Neural cell (in vitro differentiated cells): ENCODE results near the gene APH1B. TPM values are rescaled to one million over a fixed set of nuclear protein-coding genes. Genes with fewer than 3 reads are reported as not detected.

ENCODE experiments used
- H2AFZ ChIP-seq: fragments of 200-600, 300-800 bp; sonication (generic), shearing (Covaris generic); 2 replicates; pipeline ENCODE4 v1.6.0; 2014; ENCODE audit warnings: low read depth, mild to moderate bottlenecking, antibody characterized with exemption, low read length, moderate library complexity
- H3F3A ChIP-seq: fragments of 200-600 bp; shearing (Covaris generic); 2 replicates; pipeline ENCODE4 v1.6.1; 2016; ENCODE audit warnings: mild to moderate bottlenecking, moderate library complexity, mixed read lengths, antibody characterized with exemption, low read length; ENCODE audit not compliant: insufficient read depth, poor library complexity, severe bottlenecking
- H3K27ac ChIP-seq: fragments of 200-600, 300-800 bp; sonication (generic), shearing (Covaris generic); 2 replicates; pipeline ENCODE4 v1.5.1; 2014; ENCODE audit warnings: mild to moderate bottlenecking, low read length, moderate library complexity
- H3K27me3 ChIP-seq: fragments of 300-800, 200-600 bp; sonication (generic), shearing (Covaris generic); 2 replicates; pipeline ENCODE4 v1.6.0; 2014; ENCODE audit warnings: mild to moderate bottlenecking, low read depth, low read length, moderate library complexity; ENCODE audit not compliant: insufficient read depth
- H3K36me3 ChIP-seq: fragments of 300-800, 200-600 bp; sonication (generic), shearing (Covaris generic); 2 replicates; pipeline ENCODE4 v1.5.1; 2014; ENCODE audit warnings: mild to moderate bottlenecking, antibody characterized with exemption, low read length, moderate library complexity; ENCODE audit not compliant: insufficient read depth
- H3K4me2 ChIP-seq: fragments of 300-800, 200-600 bp; sonication (generic), shearing (Covaris generic); 2 replicates; pipeline ENCODE4 v1.6.0; 2014; ENCODE audit warnings: mild to moderate bottlenecking, low read length
- H3K4me3 ChIP-seq: fragments of 300-800, 200-600 bp; sonication (generic), shearing (Covaris generic); 2 replicates; pipeline ENCODE4 v1.5.1; 2014; ENCODE audit warnings: mild to moderate bottlenecking, low read length, moderate library complexity
- H3K79me2 ChIP-seq: fragments of 200-600 bp; shearing (Covaris generic); replicated peaks from 2 replicates; pipeline ENCODE4 v1.6.0; 2014; ENCODE audit warnings: mild to moderate bottlenecking, low read length, moderate library complexity; ENCODE audit not compliant: insufficient read depth
- H3K9ac ChIP-seq: fragments of 300-800, 200-600 bp; sonication (generic), shearing (Covaris generic); 2 replicates; pipeline ENCODE4 v1.6.1; 2016; ENCODE audit warnings: mild to moderate bottlenecking, low read length, mixed read lengths
- H3K9me2 ChIP-seq: fragments of 200-600 bp; shearing (Covaris generic); 2 replicates; pipeline ENCODE4 v1.6.1; 2016; ENCODE audit warnings: mild to moderate bottlenecking, low read length, mixed read lengths; ENCODE audit not compliant: insufficient read depth
- H3K9me3 ChIP-seq: fragments of 200-600, 300-800 bp; sonication (generic), shearing (Covaris generic); 2 replicates; pipeline ENCODE4 v1.6.1; 2016; ENCODE audit warnings: mild to moderate bottlenecking, mixed run types, low read length, moderate library complexity, mixed read lengths
- H4K20me1 ChIP-seq: fragments of 200-600 bp; shearing (Covaris generic); 2 replicates; pipeline ENCODE4 v1.6.1; 2016; ENCODE audit warnings: mild to moderate bottlenecking, mixed run types; ENCODE audit not compliant: insufficient read depth
- CTCF ChIP-seq: fragments of 450-650 bp; IDR thresholded peaks from 2 replicates; pipeline ENCODE4 v1.5.1; 2014; ENCODE audit warnings: antibody characterized with exemption, mild to moderate bottlenecking, moderate library complexity; ENCODE audit not compliant: poor library complexity, severe bottlenecking
- EP300 ChIP-seq: fragments of 450-650 bp; conservative IDR thresholded peaks from 2 replicates; pipeline ENCODE4 v1.6.1; 2014; ENCODE audit warnings: antibody characterized with exemption, mild to moderate bottlenecking, moderate library complexity; ENCODE audit not compliant: poor library complexity, severe bottlenecking
- EZH2 ChIP-seq: fragments of 200-600, 300-800 bp; shearing (Covaris generic), sonication (generic); IDR thresholded peaks from 2 replicates; pipeline ENCODE4 v1.6.1; 2014; ENCODE audit warnings: antibody characterized with exemption, low read length, borderline replicate concordance, mild to moderate bottlenecking; ENCODE audit not compliant: insufficient read depth, poor library complexity, severe bottlenecking
- MXI1 ChIP-seq: fragments of 450-650 bp; conservative IDR thresholded peaks from 2 replicates; pipeline ENCODE4 v1.6.1; 2014; ENCODE audit warnings: antibody characterized with exemption, mild to moderate bottlenecking; ENCODE audit not compliant: poor library complexity, severe bottlenecking
- POLR2AphosphoS5 ChIP-seq: IDR thresholded peaks from 2 replicates; pipeline ENCODE4 v1.6.1; 2012
- RAD21 ChIP-seq: fragments of 450-650 bp; conservative IDR thresholded peaks from 2 replicates; pipeline ENCODE4 v1.6.1; 2014; ENCODE audit warnings: antibody characterized with exemption, mild to moderate bottlenecking, moderate library complexity
- REST ChIP-seq: IDR thresholded peaks from 2 replicates; pipeline ENCODE4 v1.6.1; 2012; ENCODE audit warnings: borderline replicate concordance
- SMC3 ChIP-seq: fragments of 450-650 bp; conservative IDR thresholded peaks from 2 replicates; pipeline ENCODE4 v1.6.1; 2014; ENCODE audit warnings: antibody characterized with exemption, mild to moderate bottlenecking, moderate library complexity; ENCODE audit not compliant: poor library complexity
- TAF1 ChIP-seq: IDR thresholded peaks from 2 replicates; pipeline ENCODE4 v1.6.1; 2012; ENCODE audit warnings: low read depth
- polyA plus RNA-seq: library from polyadenylated mRNA; depleted of rRNA; stranded (reverse); fragments of >200 nt; gene quantifications from 2 replicates; pipeline ENCODE4 v1.2.3, GENCODE V29; 2014

Gene APH1B
- polyA plus RNA-seq, 1 donor from 2014 or later: 14.6 TPM

GRCh38 chr15:63292241-63292640 is 14.8 kb downstream of the APH1B start:
- Histone ChIP-seq H3K79me2 (no peaks in the 10 kb centered on the region), H3K9ac (no peak overlapping the region), H3F3A (no peaks in the 10 kb centered on the region), H3K4me3 (no peak overlapping the region), H2AFZ (no peak overlapping the region), H3K4me2 (no peak overlapping the region), H4K20me1 (no peaks in the 10 kb centered on the region), H3K9me3 (no peaks in the 10 kb centered on the region), H3K9me2 (no peaks in the 10 kb centered on the region), H3K27ac (no peak overlapping the region), H3K36me3 (no peaks in the 10 kb centered on the region), H3K27me3 (no peaks in the 10 kb centered on the region)
- no peak for TF ChIP-seq EZH2
- TF ChIP-seq EP300: no peak
- no peak for TF ChIP-seq CTCF
- no peak for TF ChIP-seq MXI1
- no peak for TF ChIP-seq SMC3
- no peak for TF ChIP-seq POLR2AphosphoS5
- TF ChIP-seq TAF1: no peak
- TF ChIP-seq RAD21: no peak
- TF ChIP-seq REST: no peak

DNA sequence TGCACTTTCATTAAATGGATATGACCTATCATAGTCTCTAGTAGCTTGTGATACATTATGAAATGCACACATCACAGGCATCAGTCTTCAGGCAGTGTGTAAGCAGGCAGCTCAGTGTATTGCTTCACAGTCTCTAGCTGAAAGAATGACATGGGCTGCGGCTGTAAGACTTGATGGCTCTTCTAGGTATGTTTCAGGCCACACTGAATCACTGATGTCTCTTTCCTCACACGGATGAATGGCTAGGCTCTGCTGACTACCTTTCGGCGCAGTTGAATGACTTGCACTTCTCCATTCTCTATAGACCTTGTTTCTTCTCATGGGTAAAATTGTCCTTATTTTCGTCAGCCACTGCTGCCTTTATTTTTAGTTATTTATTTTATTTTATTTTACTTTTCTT is 15.4 kb downstream of the APH1B start:
- Histone ChIP-seq H3K4me2 (no peak overlapping the region), H3K9me2 (no peaks in the 10 kb centered on the region), H2AFZ (no peak overlapping the region), H3K4me3 (no peak overlapping the region), H3F3A (no peaks in the 10 kb centered on the region), H3K9me3 (no peaks in the 10 kb centered on the region), H4K20me1 (no peaks in the 10 kb centered on the region), H3K9ac (no peak overlapping the region), H3K79me2 (no peaks in the 10 kb centered on the region), H3K36me3 (no peaks in the 10 kb centered on the region), H3K27me3 (no peaks in the 10 kb centered on the region), H3K27ac (no peak overlapping the region)
- TF ChIP-seq TAF1 (no peak), POLR2AphosphoS5 (no peak), EZH2 (no peak), REST (no peak), CTCF (no peak), SMC3 (no peak), RAD21 (no peak), EP300 (no peak), MXI1 (no peak)
